Measurements from ENCODE around the gene JAZF1. TPM values are rescaled to one million over a fixed set of nuclear protein-coding genes. Genes with fewer than 3 reads are reported as not detected.

The JAZF1 gene
- total RNA-seq, 2 donors from 2014 or later: 9.3 to 37.4 TPM

- H3K4me1 ChIP-seq (replicated peaks): no peaks in the 10 kb centered on the region
- no peaks in the 10 kb centered on the region for H3K36me3 ChIP-seq
- intact Hi-C loops (cut with DNase I): no loop called here
- WGBS: 66% methylated on average over 13 of the region's 13 CpGs
- no peaks in the 10 kb centered on the region for H3K27me3 ChIP-seq (replicated peaks; ENCODE audit: insufficient read depth)
- no peaks in the 10 kb centered on the region for H3K9me3 ChIP-seq
- H3K4me3 ChIP-seq: no peak overlapping the region
- TF ChIP-seq POLR2A (IDR thresholded peaks at IDR 0.05) (no peak), POLR2AphosphoS5 (IDR thresholded peaks at IDR 0.05) (no peak), CTCF (IDR thresholded peaks at IDR 0.05) (no peak)
- DNase-seq (ENCODE audit: low spot score): no peak
- no peak overlapping the region for H3K27ac ChIP-seq
Measured at GRCh38 chr7:27873981-27874957, 306.3 kb downstream of the JAZF1 start.

- no peak overlapping the region for H3K27ac ChIP-seq
- H3K9me3 ChIP-seq: no peaks in the 10 kb centered on the region
- H3K4me1 ChIP-seq (replicated peaks): no peaks in the 10 kb centered on the region
- DNase-seq (ENCODE audit: low spot score): no peak
- TF ChIP-seq CTCF (IDR thresholded peaks at IDR 0.05): no peak
- no peak for TF ChIP-seq POLR2AphosphoS5 (IDR thresholded peaks at IDR 0.05)
- no peak for TF ChIP-seq POLR2A (IDR thresholded peaks at IDR 0.05)
- no peaks in the 10 kb centered on the region for H3K27me3 ChIP-seq (replicated peaks; ENCODE audit: insufficient read depth)
- H3K4me3 ChIP-seq: no peak overlapping the region
- no peaks in the 10 kb centered on the region for H3K36me3 ChIP-seq
- 48% methylated on average over 17 of the region's 17 CpGs for WGBS
- intact Hi-C loops (cut with DNase I): no loop called here
Measured at GRCh38 chr7:27872356-27873275, 308.0 kb downstream of the JAZF1 start.

- 80% methylated on average over 6 of the region's 6 CpGs for WGBS
- Histone ChIP-seq H3K27ac (no peak overlapping the region), H3K36me3 (no peaks in the 10 kb centered on the region), H3K27me3 (replicated peaks; ENCODE audit: insufficient read depth) (no peaks in the 10 kb centered on the region), H3K9me3 (no peaks in the 10 kb centered on the region), H3K4me3 (no peak overlapping the region), H3K4me1 (replicated peaks) (no peaks in the 10 kb centered on the region)
- TF ChIP-seq POLR2AphosphoS5 (IDR thresholded peaks at IDR 0.05) (no peak), CTCF (IDR thresholded peaks at IDR 0.05) (no peak), POLR2A (IDR thresholded peaks at IDR 0.05) (no peak)
- intact Hi-C loops (cut with DNase I): no loop called here
- no peak for DNase-seq (ENCODE audit: low spot score)
Measured at GRCh38 chr7:27871866-27872265, 308.7 kb downstream of the JAZF1 start.

- Histone ChIP-seq H3K4me3 (no peak overlapping the region), H3K9me3 (no peaks in the 10 kb centered on the region), H3K4me1 (replicated peaks) (no peaks in the 10 kb centered on the region), H3K27me3 (replicated peaks; ENCODE audit: insufficient read depth) (no peaks in the 10 kb centered on the region), H3K36me3 (no peaks in the 10 kb centered on the region), H3K27ac (no peak overlapping the region)
- TF ChIP-seq CTCF (IDR thresholded peaks at IDR 0.05): no peak
- TF ChIP-seq POLR2A (IDR thresholded peaks at IDR 0.05): no peak
- TF ChIP-seq POLR2AphosphoS5 (IDR thresholded peaks at IDR 0.05): no peak
- 90% methylated on average over 3 of the region's 3 CpGs for WGBS
- DNase-seq (ENCODE audit: low spot score): no peak
- intact Hi-C loops (cut with DNase I): no loop called here
Measured at GRCh38 chr7:27871086-27871485, 309.5 kb downstream of the JAZF1 start.

Measured in prostate gland (tissue), 2 donors.